DND-41 (cell line): ENCODE data around the gene SF3B6.
A peak's percentile ranks its signal among the peaks of the same experiment; 100 is the strongest.

Experiments used
- ATAC-seq: fragments of 200-7000 bp; cut with Tn5 transposase; 3 replicates; pipeline ENCODE4 v1.9.1; 2021; ENCODE audit warnings: low read depth; ENCODE audit not compliant: insufficient read depth
- DNase-seq: peaks from one replicate; pipeline ENCODE4 v3.0.0-alpha.2; 2020
- H2AFZ ChIP-seq: 2 replicates; pipeline ENCODE4 v1.6.0; 2012; ENCODE audit warnings: low read depth, low read length
- H3K27ac ChIP-seq: 2 replicates; pipeline ENCODE4 v1.5.1; 2012; ENCODE audit warnings: low read length, inconsistent platforms
- H3K27me3 ChIP-seq: fragments of 200-600 bp; sonication (generic); 2 replicates; pipeline ENCODE4 v1.6.0; 2012; ENCODE audit warnings: low read length, mild to moderate bottlenecking, inconsistent platforms; ENCODE audit not compliant: insufficient read depth, poor library complexity
- H3K36me3 ChIP-seq: 2 replicates; pipeline ENCODE4 v1.5.1; 2012; ENCODE audit warnings: low read length, inconsistent platforms; ENCODE audit not compliant: insufficient read depth
- H3K4me1 ChIP-seq: 2 replicates; pipeline ENCODE4 v1.5.1; 2012; ENCODE audit warnings: mild to moderate bottlenecking, low read length; ENCODE audit not compliant: insufficient read depth
- H3K4me2 ChIP-seq: 2 replicates; pipeline ENCODE4 v1.6.0; 2012; ENCODE audit warnings: mild to moderate bottlenecking, moderate library complexity, low read length, inconsistent platforms; ENCODE audit not compliant: insufficient read depth
- H3K4me3 ChIP-seq, 2 experiments: fragments of 200-600 bp in 1 of 2; shearing (Covaris generic) in 1 of 2; 2 replicates each; pipeline ENCODE4 v1.5.1; 2012 to 2016; ENCODE audit warnings: inconsistent platforms in 2 of 2, low read length in 2 of 2, mild to moderate bottlenecking in 2 of 2, low read depth in 1 of 2, moderate library complexity in 1 of 2
- H3K79me2 ChIP-seq: 2 replicates; pipeline ENCODE4 v1.6.0; 2012; ENCODE audit warnings: low read length, inconsistent platforms; ENCODE audit not compliant: insufficient read depth
- H3K9ac ChIP-seq: 2 replicates; pipeline ENCODE4 v1.6.0; 2012; ENCODE audit warnings: low read depth, mild to moderate bottlenecking, inconsistent platforms, low read length, moderate library complexity
- H3K9me3 ChIP-seq: 2 replicates; pipeline ENCODE4 v1.5.1; 2012; ENCODE audit warnings: low read length, moderate library complexity, mild to moderate bottlenecking, inconsistent platforms; ENCODE audit not compliant: insufficient read depth, severe bottlenecking
- H4K20me1 ChIP-seq: 2 replicates; pipeline ENCODE4 v1.6.0; 2012; ENCODE audit warnings: low read length; ENCODE audit not compliant: insufficient read depth
- CTCF ChIP-seq: IDR thresholded peaks from 2 replicates; pipeline ENCODE4 v1.5.1; 2012; ENCODE audit warnings: borderline replicate concordance, low read length, moderate library complexity, mild to moderate bottlenecking; ENCODE audit not compliant: poor library complexity, severe bottlenecking; ENCODE audit errors: extremely low read depth
- EZH2 ChIP-seq: IDR thresholded peaks from 3 replicates; pipeline ENCODE4 v1.6.1; 2012; ENCODE audit warnings: borderline replicate concordance, low read depth, mild to moderate bottlenecking, moderate library complexity, low read length, inconsistent platforms; ENCODE audit not compliant: severe bottlenecking

Gene SF3B6

DNA sequence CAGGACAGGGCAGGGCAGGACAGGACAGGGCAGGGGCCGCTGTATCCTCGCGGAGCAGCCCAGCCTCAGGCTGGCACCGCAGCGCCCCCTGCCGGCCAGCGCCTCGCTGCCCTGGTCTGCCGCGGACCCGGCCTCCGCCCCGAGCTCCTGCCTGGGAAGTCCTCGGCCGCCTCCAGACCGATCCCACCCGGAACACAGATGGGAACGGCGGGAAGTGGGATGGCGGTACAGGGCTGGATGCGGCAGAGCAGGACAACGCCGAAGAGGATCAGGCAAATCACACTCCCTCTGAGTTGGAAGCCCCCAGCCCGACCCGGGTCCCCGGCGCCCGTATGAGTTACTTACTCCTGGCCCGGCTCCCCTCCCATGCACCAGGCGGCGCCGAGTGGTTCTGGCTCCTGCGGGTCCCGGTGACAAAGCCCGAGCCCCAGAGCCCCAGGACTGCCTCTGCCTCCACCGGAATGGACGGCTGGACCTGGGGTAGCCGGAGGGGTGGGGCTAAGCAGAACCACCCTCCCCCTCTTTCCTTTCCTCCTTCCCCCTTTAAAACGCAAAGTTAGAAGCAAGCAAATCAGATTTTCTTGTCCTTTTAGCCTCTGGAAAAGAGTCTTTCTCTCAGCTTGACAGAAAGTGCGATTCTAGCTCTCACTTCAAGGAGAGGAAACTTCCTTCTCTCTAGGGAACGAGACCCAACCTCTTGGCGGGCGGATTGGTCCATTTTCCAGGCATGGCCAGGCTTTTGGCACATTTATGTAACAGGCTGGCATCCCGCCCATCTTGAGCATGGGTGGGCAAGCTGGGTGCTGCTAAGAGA, 8.5 kb upstream of the SF3B6 start, which contains the start of gene TP53I3:
TP53I3 (minus strand) TSS at position 449 of the 814 bp plus-strand sequence. CDS start 508 bp downstream, outside the sequence.
- DNase-seq, result peak; percentile 77

GRCh38 chr2:24083567-24084385, 7.7 kb upstream of the SF3B6 start:
- H3K27ac ChIP-seq, result no peak overlapping the region
- H2AFZ ChIP-seq, result peak overlapping the region; percentile 91
- H3K36me3 ChIP-seq, result no peaks in the 10 kb centered on the region
- H3K4me1 ChIP-seq, result peaks cover 18% of the 10 kb centered on the region
- H3K9ac ChIP-seq, result peak overlapping the region; percentile 68
- ATAC-seq (peak; percentile 55), DNase-seq (peak; percentile 40)
- H4K20me1 ChIP-seq, result no peaks in the 10 kb centered on the region
- peak overlapping the region; percentile 99 for H3K4me2 ChIP-seq
- H3K9me3 ChIP-seq, result no peaks in the 10 kb centered on the region
- H3K79me2 ChIP-seq, result no peaks in the 10 kb centered on the region
- TF ChIP-seq CTCF (no peak), EZH2 (no peak)
- peak overlapping the region; percentile 11 to 84; a peak in 3 of 4 replicates for H3K4me3 ChIP-seq
- H3K27me3 ChIP-seq, result no peaks in the 10 kb centered on the region

More for the DNA sequence above, 8.5 kb upstream of the SF3B6 start, which contains the start of gene TP53I3:
- Histone ChIP-seq H3K36me3 (no peaks in the 10 kb centered on the region), H3K27me3 (no peaks in the 10 kb centered on the region), H3K9me3 (no peaks in the 10 kb centered on the region), H3K4me2 (peak within 1 kb of the TSS; percentile 99), H3K27ac (peak within 1 kb of the TSS; percentile 48; the same call in 1 of the 2 replicates), H3K79me2 (no peaks in the 10 kb centered on the region), H3K4me3 (peak within 1 kb of the TSS; percentile 28 to 84; a peak in 3 of 4 replicates), H3K4me1 (peaks cover 18% of the 10 kb centered on the region), H3K9ac (peak within 1 kb of the TSS; percentile 68), H4K20me1 (no peaks in the 10 kb centered on the region), H2AFZ (peak within 1 kb of the TSS; percentile 91)
- ATAC-seq, result peak; percentile 97
- TF ChIP-seq EZH2, result no peak
- peak; percentile 92 for TF ChIP-seq CTCF

DNA sequence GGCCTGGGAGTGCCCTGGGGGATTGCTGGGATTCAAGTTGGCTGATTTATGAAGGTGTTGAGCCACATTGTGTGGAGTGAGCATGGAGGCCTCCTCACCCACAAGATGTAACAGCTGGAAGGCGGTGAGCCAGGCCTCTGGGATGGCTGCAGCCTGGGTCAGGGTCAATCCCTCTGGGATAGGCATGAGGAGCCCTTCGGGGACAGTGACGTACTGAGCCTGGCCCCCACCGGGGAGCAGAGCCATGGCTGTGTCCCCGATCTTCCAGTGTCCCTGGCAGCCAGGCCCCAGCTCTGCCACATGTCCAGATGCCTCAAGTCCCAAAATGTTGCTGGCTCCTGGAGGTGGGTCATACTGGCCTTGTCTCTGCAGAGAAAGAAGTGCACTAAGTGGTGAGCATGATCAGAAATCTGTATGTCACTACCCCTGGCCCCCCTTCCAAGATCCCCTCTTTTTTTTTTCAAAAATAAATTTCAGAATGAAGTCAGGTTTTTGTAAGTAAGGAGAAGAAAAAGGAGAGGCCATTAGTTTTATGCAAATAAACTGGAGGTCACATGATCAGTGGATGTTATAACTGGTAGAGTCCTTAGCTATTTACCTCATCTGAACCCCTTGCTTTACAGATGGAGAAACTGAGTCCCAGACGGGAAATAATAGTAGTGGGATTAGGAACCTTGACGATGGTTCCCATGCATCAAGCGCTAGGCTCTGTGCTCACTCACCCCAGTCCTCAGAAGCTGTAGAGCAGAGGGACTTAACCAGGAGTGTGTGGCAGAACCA, 6.9 kb upstream of the SF3B6 start:
- DNase-seq, result no peak
- H4K20me1 ChIP-seq, result no peaks in the 10 kb centered on the region
- H3K79me2 ChIP-seq, result no peaks in the 10 kb centered on the region
- no peak overlapping the region for H3K9ac ChIP-seq
- H3K27ac ChIP-seq, result no peak overlapping the region
- no peaks in the 10 kb centered on the region for H3K36me3 ChIP-seq
- H3K9me3 ChIP-seq, result no peaks in the 10 kb centered on the region
- H3K27me3 ChIP-seq, result no peaks in the 10 kb centered on the region
- H3K4me1 ChIP-seq, result peaks cover 18% of the 10 kb centered on the region
- no peak for ATAC-seq
- no peak overlapping the region for H2AFZ ChIP-seq
- peak overlapping the region; percentile 99; the same call in 1 of the 2 replicates for H3K4me2 ChIP-seq
- no peak overlapping the region for H3K4me3 ChIP-seq
- TF ChIP-seq EZH2, result no peak
- TF ChIP-seq CTCF, result no peak
